ENCODE results near the gene CCDC169. TPM values are rescaled to one million over a fixed set of nuclear protein-coding genes. Genes with fewer than 3 reads are reported as not detected.

CCDC169 gene
- total and polyA plus RNA-seq, 8 donors: 0.76 to 10.2 (median 5.0) TPM

- TF ChIP-seq CTCF (IDR thresholded peaks at IDR 0.05): no peak
- H3K27ac ChIP-seq: no peak overlapping the region
- H3K36me3 ChIP-seq: no peaks in the 10 kb centered on the region
- intact Hi-C loops (cut with DNase I): no loop called here
- no peaks in the 10 kb centered on the region for H3K4me1 ChIP-seq
- no peak overlapping the region for H3K4me3 ChIP-seq
- DNase-seq: no peak
- ATAC-seq: no peak
- H3K9me3 ChIP-seq: no peaks in the 10 kb centered on the region
- no peaks in the 10 kb centered on the region for H3K27me3 ChIP-seq
Measured at GRCh38 chr13:36244990-36245389, 52.6 kb downstream of the CCDC169 start.

- intact Hi-C loops (cut with DNase I): no loop called here
- TF ChIP-seq CTCF (IDR thresholded peaks at IDR 0.05): no peak
Measured at GRCh38 chr13:36244073-36244472, 53.5 kb downstream of the CCDC169 start.

GRCh38 chr13:36242761-36243160, 54.9 kb downstream of the CCDC169 start:
- no peaks in the 10 kb centered on the region for H3K36me3 ChIP-seq
- DNase-seq (no peak), ATAC-seq (no peak)
- TF ChIP-seq CTCF (IDR thresholded peaks at IDR 0.05): no peak
- no peaks in the 10 kb centered on the region for H3K9me3 ChIP-seq
- no peaks in the 10 kb centered on the region for H3K4me1 ChIP-seq
- H3K27me3 ChIP-seq: no peaks in the 10 kb centered on the region
- H3K27ac ChIP-seq: no peak overlapping the region
- intact Hi-C loops (cut with DNase I): no loop called here
- no peak overlapping the region for H3K4me3 ChIP-seq

More at GRCh38 chr13:36244073-36244472, 53.5 kb downstream of the CCDC169 start:
- ATAC-seq (no peak), DNase-seq (no peak)
- no peaks in the 10 kb centered on the region for H3K27me3 ChIP-seq
- H3K9me3 ChIP-seq: no peaks in the 10 kb centered on the region
- H3K4me3 ChIP-seq: no peak overlapping the region
- no peak overlapping the region for H3K27ac ChIP-seq
- no peaks in the 10 kb centered on the region for H3K4me1 ChIP-seq
- H3K36me3 ChIP-seq: no peaks in the 10 kb centered on the region

- no peak for TF ChIP-seq CTCF (IDR thresholded peaks at IDR 0.05)
- no peak overlapping the region for H3K4me3 ChIP-seq
- H3K27me3 ChIP-seq: no peaks in the 10 kb centered on the region
- intact Hi-C loops (cut with DNase I): no loop called here
- no peaks in the 10 kb centered on the region for H3K4me1 ChIP-seq
- no peak for ATAC-seq
- no peak for DNase-seq
- peaks cover 0 to 14% of the 10 kb centered on the region in 2 donors for H3K9me3 ChIP-seq
- no peaks in the 10 kb centered on the region for H3K36me3 ChIP-seq
- H3K27ac ChIP-seq: no peak overlapping the region
Measured at GRCh38 chr13:36231236-36231635, 66.4 kb downstream of the CCDC169 start.

GRCh38 chr13:36224730-36225129, 72.9 kb downstream of the CCDC169 start:
- Histone ChIP-seq H3K9me3 (peaks cover 0 to 21% of the 10 kb centered on the region in 2 donors), H3K36me3 (no peaks in the 10 kb centered on the region), H3K4me3 (no peak overlapping the region), H3K27ac (no peak overlapping the region), H3K27me3 (no peaks in the 10 kb centered on the region), H3K4me1 (no peaks in the 10 kb centered on the region)
- no peak for DNase-seq
- no peak for TF ChIP-seq CTCF (IDR thresholded peaks at IDR 0.05)
- intact Hi-C loops (cut with DNase I): no loop called here
- no peak for ATAC-seq
